GM21360 (cell line): ENCODE data around the gene UIMC1.

Source experiments
- ATAC-seq: cut with Tn5 transposase; IDR thresholded peaks from one replicate; pipeline ENCODE4 v1.9.1; 2021; ENCODE audit warnings: mild to moderate bottlenecking, moderate library complexity; ENCODE audit not compliant: unreplicated experiment

The UIMC1 gene

DNA sequence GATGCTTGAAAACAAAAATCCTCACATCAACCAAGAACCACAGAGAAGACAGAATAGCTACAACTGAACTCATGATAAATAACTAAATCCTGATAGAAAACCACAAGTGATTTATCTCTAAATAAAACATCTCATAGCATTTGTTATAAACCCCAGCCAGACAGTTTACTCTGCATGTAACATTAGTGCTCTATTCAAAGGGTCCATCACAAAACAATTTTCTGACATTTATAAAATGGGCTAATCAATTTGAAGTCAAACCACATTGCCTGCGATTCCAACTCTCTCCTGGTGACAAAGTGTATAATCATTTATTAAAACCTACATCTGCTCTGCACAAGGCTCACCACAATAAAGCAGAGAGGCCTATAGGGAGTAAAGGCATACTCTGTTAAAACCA, 49.8 kb downstream of the UIMC1 start:
- no peak for ATAC-seq

DNA sequence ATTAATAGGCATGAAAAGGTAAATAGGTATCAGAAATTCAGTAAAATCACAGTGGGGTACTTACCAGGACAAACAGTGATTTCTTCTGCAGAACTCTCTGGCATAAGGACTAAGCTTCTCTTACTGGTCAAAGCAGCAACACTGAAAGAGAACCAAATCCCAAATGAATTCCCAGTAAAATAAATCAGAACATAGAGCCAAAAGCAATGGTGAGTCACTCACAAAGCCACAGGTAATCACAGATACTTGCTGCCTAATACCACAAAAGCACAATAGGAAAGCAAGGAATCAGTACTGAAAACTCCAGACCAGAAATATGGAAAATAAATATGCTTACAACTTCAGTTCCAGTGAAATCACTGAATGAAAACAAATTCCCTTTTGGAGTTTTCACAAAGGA, 50.7 kb downstream of the UIMC1 start:
- no peak for ATAC-seq

DNA sequence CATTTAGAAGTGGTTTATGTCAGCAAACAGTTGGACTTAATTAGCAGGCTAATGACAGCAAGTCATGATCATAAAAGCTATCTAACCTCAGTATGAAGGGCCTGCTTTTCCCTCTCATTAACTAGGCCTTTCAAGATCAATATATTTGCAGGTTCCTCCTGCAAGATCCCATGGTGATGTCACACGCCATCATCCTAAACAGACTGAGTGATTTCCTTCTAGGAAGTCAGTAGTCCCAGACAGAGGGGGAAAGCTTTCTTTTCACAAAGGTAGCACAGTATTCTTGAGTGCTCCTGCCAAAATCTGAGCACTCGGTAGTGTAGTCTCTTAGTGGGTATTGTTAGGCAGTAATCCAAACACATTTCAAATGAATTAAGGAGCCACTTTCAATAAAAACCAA, 52.5 kb downstream of the UIMC1 start:
- ATAC-seq = no peak

DNA sequence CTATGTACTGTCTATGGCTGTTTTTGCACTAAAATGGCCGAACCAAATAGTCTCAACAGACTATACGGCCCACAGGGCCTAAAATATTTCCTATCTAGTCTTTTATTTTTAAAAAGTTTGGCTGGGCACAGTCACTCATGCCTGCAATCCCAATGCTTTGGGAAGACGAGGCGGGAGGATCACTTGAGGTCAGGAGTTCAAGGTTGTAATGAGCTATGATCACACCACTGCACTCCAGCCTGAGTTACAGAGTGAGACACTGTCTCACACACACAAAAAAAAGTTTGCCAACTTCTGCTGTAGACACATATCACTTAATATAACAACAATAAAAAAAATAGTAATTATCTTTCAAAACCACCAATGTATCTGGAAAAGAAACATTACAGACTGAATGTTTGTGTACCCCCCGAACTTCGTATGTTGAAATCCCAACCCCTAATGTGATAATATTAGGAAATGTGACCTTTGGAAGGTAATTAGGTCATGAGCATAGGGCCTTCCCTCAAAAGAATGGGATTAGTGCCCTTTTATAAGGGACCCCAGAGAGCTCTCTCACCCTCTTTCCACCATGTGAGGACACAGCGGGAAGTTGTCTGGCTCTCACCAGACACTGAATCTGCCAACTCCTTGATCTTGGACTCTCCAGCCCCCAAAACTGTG, 53.9 kb downstream of the UIMC1 start:
- no peak for ATAC-seq

DNA sequence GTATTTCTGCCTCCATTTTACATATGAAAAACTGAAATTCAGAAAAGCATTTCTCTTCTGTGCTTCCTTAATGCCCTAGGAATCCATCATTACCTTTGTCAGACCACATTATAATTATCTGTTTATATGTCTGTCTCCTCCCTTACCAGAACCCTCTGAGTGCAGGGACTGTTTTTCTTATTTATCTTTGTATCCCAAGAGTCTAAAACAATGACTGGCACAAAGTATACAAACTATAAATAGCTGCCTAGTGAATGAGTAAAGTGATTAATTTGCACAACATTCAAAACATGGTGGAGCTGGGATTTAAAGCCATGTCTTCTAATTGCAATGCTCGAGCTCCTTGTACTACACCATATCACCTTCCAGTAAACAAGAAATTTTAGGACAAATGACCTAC, 58.1 kb downstream of the UIMC1 start:
- no peak for ATAC-seq

DNA sequence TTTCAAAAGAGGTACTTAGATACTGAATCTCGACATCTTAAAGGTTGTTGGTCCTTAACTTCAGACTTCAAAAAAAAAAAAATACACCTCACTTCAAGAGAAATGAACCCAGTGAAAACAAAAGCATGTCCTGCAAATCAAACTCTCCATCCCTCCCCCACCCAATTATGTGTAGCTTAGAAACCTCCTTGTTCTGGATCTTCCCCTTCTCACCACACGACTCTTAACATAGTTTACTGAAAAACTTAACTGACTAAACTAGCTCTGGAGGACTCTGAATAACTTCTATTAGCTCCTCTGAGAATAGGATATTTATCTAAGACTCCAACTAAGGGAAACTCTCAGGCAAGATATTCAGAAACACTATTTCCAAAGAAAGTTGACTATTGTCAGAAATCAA, 58.7 kb downstream of the UIMC1 start:
- no peak for ATAC-seq

DNA sequence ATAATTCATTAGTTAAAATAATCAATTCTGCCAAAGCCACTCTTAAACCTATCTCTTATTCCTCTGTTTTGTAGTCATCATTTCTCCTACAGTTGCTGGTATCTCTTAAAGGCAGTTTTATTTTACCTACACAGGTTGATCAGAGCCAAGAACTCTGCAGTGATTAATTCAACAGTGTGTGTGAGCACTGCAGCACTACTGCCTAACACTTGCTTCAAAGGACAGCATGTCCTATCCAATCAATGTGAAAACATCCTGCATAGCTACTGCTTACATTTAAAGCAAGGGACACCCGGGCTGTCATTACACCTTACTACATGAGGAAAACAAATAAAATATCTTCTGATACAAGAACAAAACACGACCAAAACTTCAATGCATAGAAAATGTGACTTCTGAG, 62.3 kb downstream of the UIMC1 start:
- no peak for ATAC-seq

DNA sequence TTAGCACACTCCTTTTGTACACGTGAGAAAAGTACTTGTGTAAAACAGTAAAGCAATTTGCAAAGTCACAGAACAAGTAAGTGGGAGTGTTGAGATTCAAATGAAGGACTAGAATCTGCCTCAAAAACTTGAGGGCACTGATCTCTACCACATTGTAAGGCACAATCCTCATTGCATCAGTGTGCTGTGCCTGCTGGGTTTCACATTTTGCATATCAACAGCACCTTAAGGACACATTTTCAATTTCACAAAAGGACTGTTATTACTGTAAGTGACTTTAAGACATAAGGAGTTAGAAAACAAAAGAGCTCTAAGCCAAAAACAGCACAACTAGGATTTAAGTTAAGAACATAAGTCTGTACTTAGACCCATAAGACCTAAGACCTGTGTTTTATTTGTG, 62.8 kb downstream of the UIMC1 start:
- no peak for ATAC-seq

DNA sequence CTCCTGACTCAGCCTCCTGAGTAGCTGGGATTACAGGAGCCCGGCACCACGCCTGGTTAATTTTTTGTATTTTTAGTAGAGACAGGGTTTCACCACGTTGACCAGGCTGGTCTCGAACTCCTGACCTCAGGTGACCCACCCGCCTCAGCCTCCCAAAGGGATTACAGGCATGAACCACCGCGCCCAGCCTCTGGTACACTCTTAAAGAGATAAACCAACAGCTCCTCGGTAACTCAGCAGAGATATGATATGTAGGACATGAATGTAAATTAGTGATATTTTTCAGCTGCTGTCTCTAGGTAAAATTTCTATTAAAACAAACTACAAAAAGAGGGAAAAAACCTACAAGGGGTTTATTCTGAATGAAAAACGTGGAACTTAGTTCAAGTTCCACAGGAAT, 64.6 kb downstream of the UIMC1 start:
- ATAC-seq = no peak

DNA sequence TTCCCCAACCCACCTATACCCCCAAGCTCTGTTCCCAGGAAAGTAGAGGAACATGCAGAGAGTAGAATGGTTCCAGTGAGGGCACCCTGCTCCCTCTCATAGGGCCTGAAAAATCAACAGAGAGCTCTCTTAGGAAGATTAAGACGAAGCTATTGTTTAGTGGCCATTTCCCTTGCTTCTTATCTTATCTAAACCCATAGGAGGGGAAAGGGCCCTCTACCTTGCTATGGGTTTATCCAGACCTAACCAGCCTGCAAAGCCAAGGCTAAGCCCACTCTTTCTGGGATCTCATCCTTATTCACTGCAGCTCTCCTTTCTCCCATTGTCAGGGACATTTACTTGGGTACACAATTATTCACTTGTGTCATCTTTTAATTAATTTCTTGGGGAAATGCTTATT, 68.1 kb downstream of the UIMC1 start:
- ATAC-seq = no peak

DNA sequence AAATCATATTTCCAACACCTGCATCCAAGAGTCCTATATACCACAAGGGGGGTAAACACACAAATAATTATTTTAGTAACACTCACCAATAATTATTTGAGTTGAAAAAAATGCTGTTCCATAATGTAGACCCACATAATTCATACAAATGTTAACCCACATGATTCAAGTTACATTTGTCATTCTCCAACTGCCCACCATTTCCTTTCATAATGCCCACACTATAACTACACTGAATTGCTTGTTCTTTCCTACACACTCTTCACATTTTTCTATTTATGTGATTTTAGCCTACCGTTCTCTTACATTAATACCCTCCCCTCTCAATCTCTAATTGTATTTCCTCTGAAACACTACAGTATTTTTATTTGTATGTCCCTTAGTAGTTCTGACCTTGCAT, 71.6 kb downstream of the UIMC1 start:
- ATAC-seq = no peak

DNA sequence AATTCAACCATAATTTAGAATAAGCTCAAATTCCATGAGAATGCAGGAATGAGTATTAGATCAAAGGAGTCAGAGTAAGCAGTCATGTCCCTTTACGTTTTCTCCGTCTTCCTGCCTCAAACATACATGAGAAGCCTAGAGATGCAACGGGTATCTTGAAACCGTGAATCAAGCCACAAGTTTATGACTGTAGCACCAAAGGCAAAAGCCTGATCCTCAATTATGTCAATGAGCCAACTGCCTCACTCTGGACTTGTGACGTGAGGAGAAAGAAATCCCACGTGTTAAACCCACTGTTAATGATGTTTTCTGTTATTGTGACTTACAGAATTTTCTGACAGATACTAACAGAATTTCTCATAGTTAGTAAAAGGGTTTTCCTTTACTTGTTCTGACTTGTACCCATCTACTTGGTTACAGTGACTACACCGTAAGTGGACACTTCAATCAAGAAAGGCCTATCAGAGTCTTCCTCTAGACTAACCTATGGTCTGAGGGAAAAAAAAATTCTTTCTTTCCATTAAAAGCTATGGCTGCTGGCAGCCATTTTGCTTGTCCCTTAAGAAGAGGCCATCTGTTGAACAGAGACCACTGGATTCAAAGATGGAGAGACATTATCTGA, 72.2 kb downstream of the UIMC1 start:
- ATAC-seq = no peak

DNA sequence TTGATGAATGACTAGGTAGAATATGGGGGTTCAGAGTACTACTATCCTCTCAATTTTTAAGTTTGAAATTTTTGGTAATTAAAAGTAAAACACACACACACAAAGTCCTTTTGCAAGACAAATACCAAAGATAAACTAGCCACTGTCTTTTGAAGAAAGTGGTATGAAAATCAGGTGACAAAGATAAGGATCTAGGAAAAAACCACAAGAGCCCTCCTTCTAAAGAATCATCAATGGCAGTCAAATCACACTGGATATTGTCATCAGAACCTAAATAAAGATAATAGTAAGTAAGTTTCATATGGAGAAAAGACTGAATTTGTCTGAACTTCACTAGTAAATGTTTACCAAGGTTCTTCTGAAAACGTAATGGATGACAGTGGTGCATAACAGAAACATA, 76.9 kb downstream of the UIMC1 start:
- ATAC-seq = no peak

DNA sequence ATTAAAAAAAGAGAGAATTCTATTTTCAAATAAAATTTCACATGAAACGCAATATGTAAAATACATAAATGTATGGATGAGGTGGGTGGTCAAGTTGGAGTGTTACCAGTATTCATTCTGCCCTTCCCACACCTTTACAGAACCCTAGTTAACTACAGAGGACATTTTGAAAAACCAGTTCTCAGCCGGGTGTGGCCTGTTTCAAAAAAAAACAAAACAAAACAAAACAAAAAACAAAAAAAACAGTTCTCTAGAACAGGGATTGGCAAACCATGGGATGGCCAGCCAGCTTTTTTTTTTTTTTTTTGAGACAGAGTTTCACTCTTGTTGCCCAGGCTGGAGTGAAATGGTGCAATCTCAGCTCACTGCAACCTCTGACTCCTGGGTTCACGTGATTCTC, 79.0 kb downstream of the UIMC1 start:
- no peak for ATAC-seq

DNA sequence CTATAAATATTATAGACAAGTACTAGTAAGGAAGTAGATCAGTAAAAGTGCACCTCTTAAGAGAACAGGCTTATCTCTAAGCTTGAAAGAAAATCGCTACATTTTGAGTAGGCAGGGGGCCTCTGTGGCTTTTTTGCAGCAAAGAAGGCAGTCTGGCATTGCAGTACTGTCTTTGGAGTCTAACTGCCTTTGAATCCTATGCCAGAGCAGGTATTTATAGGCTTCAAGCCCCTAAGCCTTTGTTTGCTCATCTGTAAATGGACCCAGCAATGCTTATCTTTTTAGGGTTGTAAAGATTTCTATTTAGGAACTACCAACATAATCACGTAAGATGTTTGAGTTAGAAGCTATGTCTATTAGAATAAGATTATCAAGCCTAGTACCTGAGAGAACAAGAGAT, 83.8 kb downstream of the UIMC1 start:
- ATAC-seq = no peak

DNA sequence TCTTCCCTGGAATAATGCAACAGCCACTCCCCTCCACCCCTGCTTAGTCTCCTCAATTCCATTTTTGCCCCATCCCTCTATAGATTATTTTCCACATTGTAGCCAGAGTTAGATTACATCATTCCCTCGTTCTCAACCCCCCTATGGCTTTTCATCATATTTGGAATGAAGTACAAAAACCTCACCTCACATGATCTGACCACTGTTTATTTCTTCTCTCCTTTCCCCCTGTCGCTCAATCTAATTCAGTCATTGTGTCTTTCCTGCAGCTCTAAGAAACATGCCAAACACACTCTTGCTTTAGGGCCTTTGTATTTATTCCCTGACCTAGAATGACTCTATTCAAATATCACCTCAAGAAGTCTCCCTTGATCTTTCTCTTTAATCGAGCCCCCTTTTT, 84.9 kb downstream of the UIMC1 start:
- no peak for ATAC-seq

DNA sequence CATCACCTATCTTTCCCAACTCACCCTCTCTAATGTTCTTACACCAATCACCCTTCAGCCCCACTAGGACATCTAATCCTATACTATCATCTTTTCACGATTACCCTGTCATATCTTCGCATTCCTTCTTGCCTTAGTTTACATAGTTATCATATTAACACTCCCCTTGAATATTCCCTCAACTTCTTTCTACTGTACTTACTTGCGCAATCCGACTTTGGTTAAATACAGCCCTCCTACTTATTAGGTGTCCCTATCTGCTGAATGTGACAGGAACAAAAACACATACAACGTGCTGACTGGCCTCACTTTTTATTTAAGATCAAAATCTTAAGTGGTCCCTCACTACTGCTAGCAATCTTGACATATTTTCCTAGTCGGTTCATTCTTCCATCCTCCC, 88.0 kb downstream of the UIMC1 start:
- ATAC-seq = no peak

DNA sequence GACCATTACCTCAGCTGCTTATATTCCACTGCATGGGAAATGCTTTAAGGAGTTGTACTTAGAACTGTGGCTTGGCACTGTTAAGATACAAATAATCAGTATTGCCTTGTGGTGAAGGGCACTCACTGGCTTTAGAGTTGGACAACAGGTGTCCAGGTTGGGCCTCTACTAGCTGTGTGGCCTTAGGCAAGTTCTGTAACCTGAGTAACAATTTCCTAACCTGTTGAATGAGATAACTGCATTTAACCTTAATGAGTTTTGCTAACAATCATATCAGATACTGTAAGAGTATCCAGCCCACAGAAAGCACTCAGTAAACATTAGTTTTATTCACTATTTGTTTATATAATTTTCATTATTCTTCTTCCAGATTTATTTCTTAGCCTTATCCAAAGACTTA, 90.2 kb downstream of the UIMC1 start:
- no peak for ATAC-seq

DNA sequence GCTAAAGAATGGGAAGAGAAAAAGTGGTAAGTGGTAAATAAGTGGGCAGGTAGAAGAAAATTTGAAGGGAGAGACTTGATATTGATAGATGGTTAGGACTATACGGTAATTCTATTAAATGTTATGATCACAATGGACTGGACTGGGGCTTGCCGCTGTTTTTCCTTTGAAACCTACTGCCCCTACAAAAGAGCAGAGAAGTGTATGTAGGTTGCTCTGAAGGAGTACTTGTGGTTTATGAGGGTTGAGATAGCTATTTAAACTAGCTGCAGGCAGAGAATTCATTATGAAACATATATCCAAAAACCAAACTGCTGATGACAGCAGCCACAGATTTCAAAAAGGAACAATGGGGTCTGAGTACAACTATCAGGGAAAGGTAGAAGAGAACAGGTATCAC, 90.7 kb downstream of the UIMC1 start:
- no peak for ATAC-seq

DNA sequence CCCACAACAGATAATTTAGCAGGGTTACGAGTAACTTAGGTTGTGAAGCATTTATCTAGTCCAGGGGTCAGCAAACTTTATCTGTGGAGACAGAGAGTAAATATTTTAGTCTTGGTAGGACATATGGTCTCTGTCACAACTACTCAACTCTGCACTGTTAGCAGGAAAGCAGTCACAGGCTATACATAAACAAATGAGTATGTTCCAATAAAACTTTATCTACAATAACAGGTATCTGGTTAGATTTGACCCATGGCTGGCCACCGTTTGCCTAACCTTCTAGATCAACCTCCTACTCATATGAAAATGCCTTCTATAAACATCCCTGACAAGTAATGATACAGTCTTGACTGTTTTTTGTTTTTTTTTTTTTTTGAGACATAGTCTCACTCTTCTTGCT, 94.5 kb downstream of the UIMC1 start:
- ATAC-seq = no peak

DNA sequence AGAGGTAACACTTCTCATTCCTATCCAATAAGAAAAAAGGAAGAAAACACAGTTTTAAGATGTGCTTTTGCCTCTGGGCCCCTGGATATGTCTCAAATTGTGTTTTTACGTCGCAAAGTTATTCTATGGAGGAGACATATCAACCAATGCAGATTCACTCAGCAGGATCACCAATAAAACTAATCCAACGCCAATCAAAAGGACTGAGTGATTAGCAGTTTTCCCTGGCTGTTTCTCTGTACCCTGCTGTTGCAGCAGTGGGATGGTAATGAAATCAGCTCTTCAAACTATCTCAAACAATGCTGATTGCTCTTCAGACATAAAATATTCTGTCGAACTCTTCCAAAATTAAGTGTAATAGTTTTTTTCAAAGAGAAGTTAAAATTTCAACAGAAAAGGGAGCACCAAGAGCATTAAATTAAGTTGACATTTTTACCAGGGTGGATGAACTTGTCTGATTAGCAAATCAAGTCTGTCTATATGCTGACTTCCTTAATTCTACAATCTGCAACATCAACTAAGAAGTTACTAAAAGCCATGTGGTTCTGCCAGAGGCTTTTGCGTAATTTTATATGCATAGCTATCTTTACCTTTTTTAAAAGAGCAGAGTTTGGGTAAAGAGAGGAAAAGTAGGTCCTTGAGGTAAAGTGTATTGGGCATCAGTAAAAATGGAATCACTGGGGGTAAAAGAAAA, 97.8 kb downstream of the UIMC1 start:
- ATAC-seq = no peak

DNA sequence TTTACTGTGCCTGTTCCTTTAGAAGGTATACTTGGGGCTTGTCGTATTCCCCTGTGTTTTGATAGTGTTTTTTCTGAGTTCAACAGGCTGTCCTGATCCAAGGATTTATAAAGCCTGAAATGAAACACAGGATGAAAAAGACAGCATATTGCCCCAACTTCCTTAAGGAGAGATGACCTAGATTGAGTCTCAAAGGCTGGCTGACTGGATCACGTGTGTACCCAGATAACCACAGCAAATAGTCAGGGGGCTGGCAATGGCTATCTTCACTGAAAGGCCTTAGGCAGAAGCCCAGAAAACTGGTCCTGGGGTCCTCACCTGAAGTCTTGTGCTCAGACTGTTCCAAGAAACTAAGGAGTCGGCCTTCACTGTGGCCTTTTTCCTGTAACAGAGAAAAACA, 99.8 kb downstream of the UIMC1 start:
- ATAC-seq = no peak

DNA sequence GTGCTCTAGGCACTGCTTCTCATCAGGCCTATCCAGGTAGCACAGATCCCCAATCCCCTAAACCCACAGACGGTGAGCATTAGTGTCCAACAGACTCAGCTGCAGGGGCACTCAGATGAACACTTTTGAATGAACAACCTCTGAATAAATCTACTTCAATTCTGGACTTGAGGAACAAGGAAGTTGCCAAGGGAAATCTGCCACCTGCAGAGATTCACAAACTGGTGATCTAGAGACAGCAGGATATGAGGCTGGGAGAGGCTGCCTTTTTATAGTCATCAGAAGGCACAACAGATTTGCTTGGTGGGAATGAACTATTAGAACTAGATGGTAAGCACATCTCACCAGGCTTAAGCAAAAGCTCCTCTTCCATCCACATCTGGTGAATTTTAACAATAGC, 100.5 kb downstream of the UIMC1 start:
- ATAC-seq = no peak
